ENCODE data around the gene MMD2. TPM values are rescaled to one million over a fixed set of nuclear protein-coding genes. Genes with fewer than 3 reads are reported as not detected.

Gene MMD2
- polyA plus RNA-seq, 2 of the 4 experiments (the other 2 are of a cell fraction) = not detected

- Histone ChIP-seq H3K27ac (no peak overlapping the region), H3K4me3 (no peak overlapping the region), H3K9me3 (no peaks in the 10 kb centered on the region), H3K4me2 (no peak overlapping the region), H3K4me1 (no peaks in the 10 kb centered on the region)
- FAIRE-seq = no peak
- ChIA-PET POLR2A (no interaction called here), CTCF (interaction anchor here (1.0 to 1.8 kb wide), 4 partner anchors 9 to 143 kb away, joined by 3 to 8 read pairs (median 3); no protein-coding TSS in a partner anchor)
- 83% methylated on average over 7 of the region's 7 CpGs for WGBS (ENCODE audit: missing lambda C conversion rate)
- no peak for DNase-seq (ENCODE audit: low read depth in 1 of 2, low spot score in 1 of 2)
- TF ChIP-seq FOXS1 (CRISPR knock-in tag; IDR thresholded peaks at IDR 0.05) (no peak), CTCF (IDR thresholded peaks at IDR 0.05) (no peak), TP53 (CRISPR knock-in tag; IDR thresholded peaks at IDR 0.05) (no peak), CHD4 (IDR thresholded peaks at IDR 0.05; ENCODE audit: borderline replicate concordance) (no peak), CBX8 (IDR thresholded peaks at IDR 0.05) (no peak), NR3C1 (IDR thresholded peaks at IDR 0.05) (no peak), JUNB (IDR thresholded peaks at IDR 0.05) (no peak), ZSCAN20 (CRISPR knock-in tag; IDR thresholded peaks at IDR 0.05) (no peak), MAFK (IDR thresholded peaks at IDR 0.05; ENCODE audit: partially characterized antibody) (no peak), CEBPB (IDR thresholded peaks at IDR 0.05) (no peak)
- ATAC-seq = no peak
These were observed 39.9 kb upstream of the MMD2 start for GRCh38 chr7:4998910-4999309.

GRCh38 chr7:4998244-4998643 is 39.3 kb upstream of the MMD2 start:
- Histone ChIP-seq H3K4me1 (no peaks in the 10 kb centered on the region), H3K4me3 (no peak overlapping the region), H3K4me2 (no peak overlapping the region), H3K27ac (no peak overlapping the region), H3K9me3 (no peaks in the 10 kb centered on the region)
- ATAC-seq (no peak), FAIRE-seq (no peak), DNase-seq (ENCODE audit: low read depth in 1 of 2, low spot score in 1 of 2) (no peak)
- TF ChIP-seq NPAS2 (CRISPR knock-in tag; IDR thresholded peaks at IDR 0.05; ENCODE audit: borderline replicate concordance) (no peak), ELK1 (IDR thresholded peaks at IDR 0.05; ENCODE audit: low read depth, low read length) (no peak)
- CTCF ChIA-PET = interaction anchor here (1.6 to 1.8 kb wide), 2 partner anchors 8 to 24 kb away, joined by 3 to 8 read pairs; no protein-coding TSS in a partner anchor
- 98% methylated on average over 3 of the region's 3 CpGs for WGBS (ENCODE audit: missing lambda C conversion rate)
- POLR2A ChIA-PET = no interaction called here

DNA sequence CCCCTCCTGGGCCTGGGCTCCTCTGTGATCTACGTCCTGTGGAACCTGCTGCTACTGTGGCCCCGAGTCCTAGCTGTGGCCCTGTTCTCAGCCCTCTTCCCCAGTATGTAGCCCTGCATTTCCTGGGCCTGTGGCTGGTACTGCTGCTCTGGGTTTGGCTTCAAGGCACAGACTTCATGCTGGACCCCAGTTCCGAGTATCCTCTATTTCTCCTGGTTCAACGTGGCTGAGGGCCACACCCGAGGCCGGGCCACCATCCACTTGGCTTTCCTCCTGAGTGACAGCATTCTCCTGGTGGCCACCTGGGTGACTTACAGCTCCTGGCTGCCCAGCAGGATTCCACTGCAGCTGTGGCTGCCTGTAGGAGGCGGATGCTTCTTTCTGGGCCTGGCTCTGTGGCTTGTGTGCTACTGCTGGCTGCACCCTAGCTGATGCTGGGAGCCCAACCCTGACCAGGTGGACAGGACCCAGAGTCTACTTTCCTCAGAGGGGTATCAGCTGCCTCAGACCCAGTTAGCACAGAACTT is 37.8 kb upstream of the MMD2 start:
- no peak; a peak in 1 of 6 replicates for ATAC-seq
- Histone ChIP-seq H3K27ac (no peak overlapping the region), H3K4me2 (no peak overlapping the region), H3K4me3 (no peak overlapping the region), H3K9me3 (no peaks in the 10 kb centered on the region), H3K4me1 (no peaks in the 10 kb centered on the region)
- 94% methylated on average over 7 of the region's 7 CpGs for WGBS (ENCODE audit: missing lambda C conversion rate)
- ChIA-PET POLR2A (no interaction called here), CTCF (interaction anchor here (1.2 kb wide), 1 partner anchor 21 kb away, joined by 3 read pairs; no protein-coding TSS in a partner anchor)
- FAIRE-seq = no peak
- no peak for DNase-seq (ENCODE audit: low read depth in 1 of 2, low spot score in 1 of 2)
- TF ChIP-seq HES2 (IDR thresholded peaks at IDR 0.05) = no peak
- TF ChIP-seq GATA3 (IDR thresholded peaks at IDR 0.05; ENCODE audit: borderline replicate concordance) = no peak
- TF ChIP-seq MAZ (IDR thresholded peaks at IDR 0.05; ENCODE audit: borderline replicate concordance, low read depth, low read length) = no peak
- no peak for TF ChIP-seq REST (IDR thresholded peaks at IDR 0.05)
- TF ChIP-seq POLR2AphosphoS2 (conservative IDR thresholded peaks at IDR 0.05; ENCODE audit: low read length) = no peak
- no peak for TF ChIP-seq RNF2 (IDR thresholded peaks at IDR 0.05; ENCODE audit: borderline replicate concordance, low read depth)
- TF ChIP-seq CBX2 (IDR thresholded peaks at IDR 0.05; ENCODE audit: borderline replicate concordance, low read depth) = no peak
- no peak for TF ChIP-seq HMGXB4 (CRISPR knock-in tag; IDR thresholded peaks at IDR 0.05; ENCODE audit: borderline replicate concordance)
- TF ChIP-seq MAFK (IDR thresholded peaks at IDR 0.05; ENCODE audit: partially characterized antibody) = no peak
- no peak for TF ChIP-seq POLR2A (IDR thresholded peaks at IDR 0.05; ENCODE audit: low read length)
- no peak for TF ChIP-seq NFE2L2 (conservative IDR thresholded peaks at IDR 0.05; ENCODE audit: low read length)
- no peak for TF ChIP-seq HOXB13 (CRISPR knock-in tag; IDR thresholded peaks at IDR 0.05; ENCODE audit: low read depth)
- no peak for TF ChIP-seq ELK1 (IDR thresholded peaks at IDR 0.05; ENCODE audit: low read depth, low read length)
- TF ChIP-seq RAD21 (conservative IDR thresholded peaks at IDR 0.05 in 1 of 2, IDR thresholded peaks at IDR 0.05 in 1 of 2) = no peak
- TF ChIP-seq NPAS2 (CRISPR knock-in tag; IDR thresholded peaks at IDR 0.05; ENCODE audit: borderline replicate concordance) = no peak

Measured in A549 (cell line).